Kidney (tissue), 14 donors: ENCODE measurements around the gene TERC. TPM values are rescaled to one million over a fixed set of nuclear protein-coding genes. Genes with fewer than 3 reads are reported as not detected.

ENCODE experiments used
- DNase-seq, 5 donors: peaks; one replicate each; pipeline ENCODE4 v3.0.0-alpha.2; 2013 to 2020
- FAIRE-seq: peaks from 2 replicates; lab custom pipeline; 2012; peaks lifted over from hg19 to GRCh38; lab: Jason Lieb, UNC
- H3K27ac ChIP-seq, 2 donors: one replicate each; pipeline ENCODE4 v1.7.0; 2013; ENCODE audit warnings: low read depth in 2 of 2, low read length in 2 of 2, inconsistent platforms in 1 of 2
- H3K27me3 ChIP-seq: one replicate; pipeline ENCODE4 v1.7.1; 2013; ENCODE audit warnings: low read length, inconsistent platforms; ENCODE audit not compliant: control insufficient read depth, insufficient read depth
- H3K36me3 ChIP-seq, 3 donors: one replicate each; pipeline versions ENCODE4 v1.7.0 to v1.7.1; 2013; ENCODE audit warnings: low read length in 3 of 3, control low read depth in 1 of 3, inconsistent platforms in 1 of 3; ENCODE audit not compliant: insufficient read depth in 3 of 3, control insufficient read depth in 2 of 3
- H3K4me1 ChIP-seq, 3 donors: one replicate each; pipeline versions ENCODE4 v1.7.0 to v1.7.1; 2013; ENCODE audit warnings: low read length in 3 of 3, inconsistent platforms in 1 of 3, low read depth in 1 of 3; ENCODE audit not compliant: control insufficient read depth in 2 of 3, insufficient read depth in 2 of 3
- H3K4me3 ChIP-seq, 3 donors: one replicate each; pipeline versions ENCODE4 v1.7.0 to v1.8.1; 2013; ENCODE audit warnings: low read length in 3 of 3, control low read depth in 1 of 3, inconsistent platforms in 1 of 3
- H3K9ac ChIP-seq, 3 donors: one replicate each; pipeline versions ENCODE4 v1.7.0 to v1.7.1; 2013; ENCODE audit warnings: low read length in 3 of 3, control low read depth in 1 of 3, inconsistent platforms in 1 of 3
- H3K9me3 ChIP-seq, 3 donors: one replicate each; pipeline versions ENCODE4 v1.7.0 to v1.7.1; 2013; ENCODE audit warnings: low read length in 3 of 3, control low read depth in 1 of 3, inconsistent platforms in 1 of 3; ENCODE audit not compliant: control insufficient read depth in 2 of 3, insufficient read depth in 1 of 3
- CTCF ChIP-seq: IDR thresholded peaks from 3 replicates; pipeline ENCODE4 v1.5.1; 2012; ENCODE audit warnings: mild to moderate bottlenecking, moderate library complexity, borderline replicate concordance; ENCODE audit not compliant: insufficient read depth; ENCODE audit errors: extremely low read depth
- intact Hi-C: fragments of 100-400 bp; cut with DNase I; formaldehyde crosslinking; loops from one replicate; pipeline ENCODE4 v1.11.1; 2022
- polyA plus RNA-seq: library from polyadenylated mRNA; stranded (reverse); fragments of 350-450 nt; fragmentation: Illumina TruSeq; extraction: RNeasy Lipid Tissue Mini Kit (QIAGEN cat#74804); gene quantifications from one replicate; pipeline ENCODE4 v1.2.3, GENCODE V29; 2014; ENCODE audit warnings: low read depth, low replicate concordance; ENCODE audit not compliant: insufficient read depth
- total RNA-seq: library from RNA; stranded (reverse); fragmentation: NEBNext Ultra II Directional; extraction: Animal tissue kit (Norgen Biotek cat#: 25700); gene quantifications from one replicate; pipeline ENCODE4 v1.2.1, GENCODE V29; 2021
- donor health status: control.
- donor health status: control.
- donor health status: control.
- donor health status: control.
- donor health status: control.
- donor health status: DM: yes; HTN: yes; CAD: no.
- donor health status: Normal renal cell carcinoma (clear cell type).

The TERC gene
- total and polyA plus RNA-seq, 2 donors from 2014 or later = 2.1 TPM; not detected in 1

GRCh38 chr3:169769287-169770181 is 4.7 kb upstream of the TERC start, which contains the start of gene ACTRT3:
TSS of gene ACTRT3 (minus strand) at chr3:169769561. CDS start at chr3:169769520, 41 bp downstream.
- H3K4me3 ChIP-seq = peak within 1 kb of the TSS; percentile 72 to 86 (median 78)
- H3K9ac ChIP-seq = peak within 1 kb of the TSS; percentile 1 to 71 (median 47)
- no peaks in the 10 kb centered on the region for H3K27me3 ChIP-seq
- no peaks in the 10 kb centered on the region for H3K36me3 ChIP-seq
- H3K27ac ChIP-seq = peak within 1 kb of the TSS; percentile 75 to 82
- H3K4me1 ChIP-seq = peaks cover 3 to 8% (median 5%) of the 10 kb centered on the region in 3 donors
- DNase-seq (peak; percentile 81 to 92 (median 86)), FAIRE-seq (no peak)
- intact Hi-C loops = no loop called here
- TF ChIP-seq CTCF = no peak
- no peaks in the 10 kb centered on the region for H3K9me3 ChIP-seq

DNA sequence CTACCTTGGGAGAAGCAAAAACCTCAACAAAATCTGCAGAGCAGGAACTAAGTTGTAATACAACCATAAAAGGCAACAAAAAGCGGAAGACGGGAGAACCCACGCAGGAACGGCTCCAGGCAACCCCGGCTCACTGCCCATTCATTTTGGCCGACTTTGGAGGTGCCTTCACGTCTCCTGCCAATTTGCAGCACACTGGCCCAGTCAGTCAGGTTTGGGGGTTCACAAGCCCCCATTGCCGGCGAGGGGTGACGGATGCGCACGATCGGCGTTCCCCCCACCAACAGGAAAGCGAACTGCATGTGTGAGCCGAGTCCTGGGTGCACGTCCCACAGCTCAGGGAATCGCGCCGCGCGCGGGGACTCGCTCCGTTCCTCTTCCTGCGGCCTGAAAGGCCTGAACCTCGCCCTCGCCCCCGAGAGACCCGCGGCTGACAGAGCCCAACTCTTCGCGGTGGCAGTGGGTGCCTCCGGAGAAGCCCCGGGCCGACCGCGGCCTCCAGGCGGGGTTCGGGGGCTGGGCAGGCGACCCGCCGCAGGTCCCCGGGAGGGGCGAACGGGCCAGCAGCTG is 463 bp downstream of the TERC start:
- Histone ChIP-seq H3K9ac (peak overlapping the region; percentile 81 to 95 (median 91)), H3K27me3 (no peaks in the 10 kb centered on the region), H3K27ac (peak overlapping the region; percentile 94 to 97), H3K4me3 (peak overlapping the region; percentile 86 to 87 (median 87)), H3K9me3 (no peaks in the 10 kb centered on the region), H3K4me1 (no peaks in the 10 kb centered on the region), H3K36me3 (no peaks in the 10 kb centered on the region)
- no peak for FAIRE-seq
- intact Hi-C loops = no loop called here
- peak; percentile 56 to 90 (median 71) for DNase-seq
- no peak for TF ChIP-seq CTCF

DNA sequence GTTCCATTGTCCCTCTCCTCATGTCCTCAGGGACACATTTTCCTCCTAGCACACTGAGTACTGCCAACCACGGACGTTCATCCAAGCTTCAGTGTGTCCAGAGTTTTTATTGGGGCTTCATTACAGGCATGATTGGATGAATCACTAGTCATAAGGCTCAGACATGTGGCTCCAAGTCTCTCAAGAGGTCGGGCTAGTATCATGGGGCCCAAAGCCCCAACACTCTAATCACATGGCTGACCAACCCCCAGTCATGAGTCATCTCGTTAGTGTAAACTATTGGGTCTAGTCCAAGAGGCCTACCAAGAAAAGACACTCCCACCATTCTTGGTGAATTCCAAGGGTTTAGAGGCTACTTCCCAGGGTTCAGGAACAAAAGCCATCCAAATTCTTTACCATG is 4.4 kb downstream of the TERC start:
- Histone ChIP-seq H3K4me3 (no peak overlapping the region), H3K27me3 (no peaks in the 10 kb centered on the region), H3K4me1 (no peaks in the 10 kb centered on the region), H3K9ac (no peak overlapping the region), H3K36me3 (no peaks in the 10 kb centered on the region), H3K9me3 (no peaks in the 10 kb centered on the region), H3K27ac (no peak overlapping the region)
- TF ChIP-seq CTCF = no peak
- no peak for FAIRE-seq
- intact Hi-C loops = no loop called here
- no peak for DNase-seq
